ENCODE data around the gene SLC38A6. TPM values are rescaled to one million over a fixed set of nuclear protein-coding genes. Genes with fewer than 3 reads are reported as not detected.
"Not testable (repeated sequence)": the region's sequence is repeated elsewhere in the genome, so short reads cannot be mapped to it uniquely, and the experiment has no call there.

The SLC38A6 gene
- total RNA-seq, 2 experiments from 2014 or later = 3.3 to 4.0 TPM

GRCh38 chr14:61063461-61063860, 82.4 kb downstream of the SLC38A6 start:
- Mint-ChIP-seq H3K27me3 (no peaks in the 10 kb centered on the region), H3K36me3 (peaks cover 8% of the 10 kb centered on the region), H3K4me3 (no peak overlapping the region), H3K27ac (no peak overlapping the region), H3K9me3 (no peaks in the 10 kb centered on the region), H3K4me1 (no peaks in the 10 kb centered on the region)
- DNase-seq = no peak

- Mint-ChIP-seq H3K9me3 (no peaks in the 10 kb centered on the region), H3K4me1 (no peaks in the 10 kb centered on the region), H3K27ac (no peak overlapping the region), H3K36me3 (peaks cover 8% of the 10 kb centered on the region), H3K4me3 (no peak overlapping the region), H3K27me3 (no peaks in the 10 kb centered on the region)
- DNase-seq = no peak
These were observed 83.2 kb downstream of the SLC38A6 start for GRCh38 chr14:61064210-61064609.

- DNase-seq = no peak
- no peaks in the 10 kb centered on the region for H3K27me3 Mint-ChIP-seq
These were observed 83.8 kb downstream of the SLC38A6 start for GRCh38 chr14:61064856-61065255.

GRCh38 chr14:61065656-61066055, 84.6 kb downstream of the SLC38A6 start:
- Mint-ChIP-seq H3K9me3 (no peaks in the 10 kb centered on the region), H3K27ac (no peak overlapping the region), H3K36me3 (peaks cover 13% of the 10 kb centered on the region), H3K27me3 (no peaks in the 10 kb centered on the region), H3K4me1 (no peaks in the 10 kb centered on the region), H3K4me3 (no peak overlapping the region)
- no peak for DNase-seq

More at GRCh38 chr14:61064856-61065255, 83.8 kb downstream of the SLC38A6 start:
- Mint-ChIP-seq H3K9me3 (no peaks in the 10 kb centered on the region), H3K36me3 (peaks cover 8% of the 10 kb centered on the region), H3K4me3 (no peak overlapping the region), H3K27ac (no peak overlapping the region), H3K4me1 (no peaks in the 10 kb centered on the region)

GRCh38 chr14:61072442-61072841, 91.4 kb downstream of the SLC38A6 start:
- not testable (repeated sequence) for H3K9me3 Mint-ChIP-seq, H3K27me3 Mint-ChIP-seq, H3K27ac Mint-ChIP-seq, DNase-seq, H3K4me3 Mint-ChIP-seq, H3K4me1 Mint-ChIP-seq, H3K36me3 Mint-ChIP-seq

GRCh38 chr14:61074852-61075251, 93.8 kb downstream of the SLC38A6 start:
- Mint-ChIP-seq H3K27ac (no peak overlapping the region), H3K9me3 (no peaks in the 10 kb centered on the region), H3K27me3 (no peaks in the 10 kb centered on the region), H3K4me1 (no peaks in the 10 kb centered on the region), H3K4me3 (no peak overlapping the region), H3K36me3 (peaks cover 10% of the 10 kb centered on the region)
- no peak for DNase-seq

GRCh38 chr14:61076556-61076955, 95.5 kb downstream of the SLC38A6 start:
- H3K36me3 Mint-ChIP-seq = peaks cover 5% of the 10 kb centered on the region
- H3K27me3 Mint-ChIP-seq = no peaks in the 10 kb centered on the region
- no peak overlapping the region for H3K27ac Mint-ChIP-seq
- H3K4me1 Mint-ChIP-seq = no peaks in the 10 kb centered on the region
- DNase-seq = no peak
- no peak overlapping the region for H3K4me3 Mint-ChIP-seq
- no peaks in the 10 kb centered on the region for H3K9me3 Mint-ChIP-seq

- no peaks in the 10 kb centered on the region for H3K27me3 Mint-ChIP-seq
- H3K4me3 Mint-ChIP-seq = no peak overlapping the region
- H3K36me3 Mint-ChIP-seq = peaks cover 5% of the 10 kb centered on the region
- H3K27ac Mint-ChIP-seq = no peak overlapping the region
- DNase-seq = no peak
- no peaks in the 10 kb centered on the region for H3K9me3 Mint-ChIP-seq
- no peaks in the 10 kb centered on the region for H3K4me1 Mint-ChIP-seq
These were observed 96.4 kb downstream of the SLC38A6 start for GRCh38 chr14:61077437-61077836.

GRCh38 chr14:61077951-61078720, 97.1 kb downstream of the SLC38A6 start:
- Mint-ChIP-seq H3K4me3 (no peak overlapping the region), H3K9me3 (no peaks in the 10 kb centered on the region), H3K27ac (no peak overlapping the region), H3K4me1 (no peaks in the 10 kb centered on the region), H3K27me3 (no peaks in the 10 kb centered on the region), H3K36me3 (peaks cover 5% of the 10 kb centered on the region)
- DNase-seq = no peak

- no peak for DNase-seq
- Mint-ChIP-seq H3K4me1 (no peaks in the 10 kb centered on the region), H3K36me3 (peaks cover 13% of the 10 kb centered on the region), H3K27me3 (no peaks in the 10 kb centered on the region), H3K4me3 (no peak overlapping the region), H3K9me3 (no peaks in the 10 kb centered on the region), H3K27ac (no peak overlapping the region)
These were observed 99.6 kb downstream of the SLC38A6 start for GRCh38 chr14:61080591-61081010.

- Mint-ChIP-seq H3K4me3 (no peak overlapping the region), H3K4me1 (peaks cover 6% of the 10 kb centered on the region), H3K9me3 (no peaks in the 10 kb centered on the region)
These were observed 107.0 kb downstream of the SLC38A6 start for GRCh38 chr14:61088081-61088480.

GRCh38 chr14:61089126-61089750, 108.2 kb downstream of the SLC38A6 start:
- Mint-ChIP-seq H3K4me1 (peaks cover 6% of the 10 kb centered on the region), H3K4me3 (no peak overlapping the region), H3K27me3 (no peaks in the 10 kb centered on the region), H3K36me3 (peaks cover 7% of the 10 kb centered on the region), H3K27ac (no peak overlapping the region), H3K9me3 (no peaks in the 10 kb centered on the region)
- no peak for DNase-seq

More at GRCh38 chr14:61088081-61088480, 107.0 kb downstream of the SLC38A6 start:
- Mint-ChIP-seq H3K36me3 (peaks cover 10% of the 10 kb centered on the region), H3K27ac (no peak overlapping the region), H3K27me3 (no peaks in the 10 kb centered on the region)
- DNase-seq = no peak

- Mint-ChIP-seq H3K36me3 (peaks cover 3% of the 10 kb centered on the region), H3K4me1 (peaks cover 6% of the 10 kb centered on the region), H3K4me3 (no peak overlapping the region), H3K9me3 (no peaks in the 10 kb centered on the region), H3K27me3 (no peaks in the 10 kb centered on the region), H3K27ac (no peak overlapping the region)
- no peak for DNase-seq
These were observed 109.6 kb downstream of the SLC38A6 start for GRCh38 chr14:61090432-61091216.

- no peak for DNase-seq
- no peaks in the 10 kb centered on the region for H3K9me3 Mint-ChIP-seq
- no peak overlapping the region for H3K4me3 Mint-ChIP-seq
- H3K27me3 Mint-ChIP-seq = no peaks in the 10 kb centered on the region
- peaks cover 6% of the 10 kb centered on the region for H3K4me1 Mint-ChIP-seq
- no peak overlapping the region for H3K27ac Mint-ChIP-seq
- H3K36me3 Mint-ChIP-seq = peaks cover 6% of the 10 kb centered on the region
These were observed 110.7 kb downstream of the SLC38A6 start for GRCh38 chr14:61091657-61092273.

GRCh38 chr14:61098096-61098495, 117.1 kb downstream of the SLC38A6 start:
- H3K27ac Mint-ChIP-seq, H3K4me3 Mint-ChIP-seq, H3K9me3 Mint-ChIP-seq, H3K27me3 Mint-ChIP-seq, DNase-seq, H3K4me1 Mint-ChIP-seq: not testable (repeated sequence)
- peaks cover 11% of the 10 kb centered on the region for H3K36me3 Mint-ChIP-seq

All from activated naive CD8-positive, alpha-beta T cell treated with anti-CD3 and anti-CD28 coated beads for 36 hours (primary cell).